ENCODE data around the gene AQR.

AQR gene

GRCh38 chr15:34851751-34852150, 117.8 kb downstream of the AQR start:
- H3K4me3 ChIP-seq (ENCODE audit: low read length) = no peak overlapping the region
- H3K4me1 ChIP-seq (ENCODE audit: insufficient read depth, low read length) = no peaks in the 10 kb centered on the region
- H3K9me3 ChIP-seq (ENCODE audit: low read length) = peaks cover 3% of the 10 kb centered on the region
- peaks cover 14% of the 10 kb centered on the region for H3K36me3 ChIP-seq (ENCODE audit: insufficient read depth, low read length)
- H3K27me3 ChIP-seq (ENCODE audit: insufficient read depth, low read length) = no peaks in the 10 kb centered on the region
- H2AFZ ChIP-seq (ENCODE audit: low read depth, low read length) = no peak overlapping the region

GRCh38 chr15:34851007-34851406, 118.5 kb downstream of the AQR start:
- no peak overlapping the region for H3K4me3 ChIP-seq (ENCODE audit: low read length)
- peaks cover 3% of the 10 kb centered on the region for H3K9me3 ChIP-seq (ENCODE audit: low read length)
- H3K27me3 ChIP-seq (ENCODE audit: insufficient read depth, low read length) = no peaks in the 10 kb centered on the region
- H2AFZ ChIP-seq (ENCODE audit: low read depth, low read length) = no peak overlapping the region
- no peaks in the 10 kb centered on the region for H3K4me1 ChIP-seq (ENCODE audit: insufficient read depth, low read length)
- peaks cover 7% of the 10 kb centered on the region for H3K36me3 ChIP-seq (ENCODE audit: insufficient read depth, low read length)

GRCh38 chr15:34850121-34850520, 119.4 kb downstream of the AQR start:
- Histone ChIP-seq H3K27me3 (ENCODE audit: insufficient read depth, low read length) (no peaks in the 10 kb centered on the region), H3K4me1 (ENCODE audit: insufficient read depth, low read length) (no peaks in the 10 kb centered on the region), H3K4me3 (ENCODE audit: low read length) (no peak overlapping the region), H3K9me3 (ENCODE audit: low read length) (peaks cover 3% of the 10 kb centered on the region), H3K36me3 (ENCODE audit: insufficient read depth, low read length) (no peaks in the 10 kb centered on the region), H2AFZ (ENCODE audit: low read depth, low read length) (no peak overlapping the region)

- H2AFZ ChIP-seq (ENCODE audit: low read depth, low read length) = no peak overlapping the region
- no peaks in the 10 kb centered on the region for H3K27me3 ChIP-seq (ENCODE audit: insufficient read depth, low read length)
- no peaks in the 10 kb centered on the region for H3K4me1 ChIP-seq (ENCODE audit: insufficient read depth, low read length)
- no peak overlapping the region for H3K4me3 ChIP-seq (ENCODE audit: low read length)
- no peaks in the 10 kb centered on the region for H3K36me3 ChIP-seq (ENCODE audit: insufficient read depth, low read length)
- peaks cover 3% of the 10 kb centered on the region for H3K9me3 ChIP-seq (ENCODE audit: low read length)
Observed at GRCh38 chr15:34849364-34849959, 120.1 kb downstream of the AQR start.

GRCh38 chr15:34847598-34847997, 121.9 kb downstream of the AQR start:
- H3K27me3 ChIP-seq (ENCODE audit: insufficient read depth, low read length) = no peaks in the 10 kb centered on the region
- no peak overlapping the region for H3K4me3 ChIP-seq (ENCODE audit: low read length)

GRCh38 chr15:34841262-34841725, 128.2 kb downstream of the AQR start:
- H3K36me3 ChIP-seq (ENCODE audit: insufficient read depth, low read length) = no peaks in the 10 kb centered on the region
- H3K4me1 ChIP-seq (ENCODE audit: insufficient read depth, low read length) = no peaks in the 10 kb centered on the region
- no peaks in the 10 kb centered on the region for H3K9me3 ChIP-seq (ENCODE audit: low read length)
- no peaks in the 10 kb centered on the region for H3K27me3 ChIP-seq (ENCODE audit: insufficient read depth, low read length)
- no peak overlapping the region for H3K4me3 ChIP-seq (ENCODE audit: low read length)
- H2AFZ ChIP-seq (ENCODE audit: low read depth, low read length) = no peak overlapping the region

More at GRCh38 chr15:34847598-34847997, 121.9 kb downstream of the AQR start:
- Histone ChIP-seq H3K9me3 (ENCODE audit: low read length) (peaks cover 3% of the 10 kb centered on the region), H3K4me1 (ENCODE audit: insufficient read depth, low read length) (no peaks in the 10 kb centered on the region), H2AFZ (ENCODE audit: low read depth, low read length) (no peak overlapping the region), H3K36me3 (ENCODE audit: insufficient read depth, low read length) (no peaks in the 10 kb centered on the region)

GRCh38 chr15:34838282-34838681, 131.3 kb downstream of the AQR start:
- H3K4me3 ChIP-seq (ENCODE audit: low read length) = no peak overlapping the region
- no peaks in the 10 kb centered on the region for H3K36me3 ChIP-seq (ENCODE audit: insufficient read depth, low read length)
- H3K9me3 ChIP-seq (ENCODE audit: low read length) = no peaks in the 10 kb centered on the region
- no peak overlapping the region for H2AFZ ChIP-seq (ENCODE audit: low read depth, low read length)
- H3K27me3 ChIP-seq (ENCODE audit: insufficient read depth, low read length) = no peaks in the 10 kb centered on the region
- no peaks in the 10 kb centered on the region for H3K4me1 ChIP-seq (ENCODE audit: insufficient read depth, low read length)

- Histone ChIP-seq H3K9me3 (ENCODE audit: low read length) (no peaks in the 10 kb centered on the region), H3K27me3 (ENCODE audit: insufficient read depth, low read length) (no peaks in the 10 kb centered on the region), H3K4me1 (ENCODE audit: insufficient read depth, low read length) (no peaks in the 10 kb centered on the region)
Observed at GRCh38 chr15:34837246-34838016, 132.1 kb downstream of the AQR start.

GRCh38 chr15:34828145-34828911, 141.2 kb downstream of the AQR start:
- Histone ChIP-seq H3K4me1 (ENCODE audit: insufficient read depth, low read length) (no peaks in the 10 kb centered on the region), H3K9me3 (ENCODE audit: low read length) (no peaks in the 10 kb centered on the region), H3K27me3 (ENCODE audit: insufficient read depth, low read length) (no peaks in the 10 kb centered on the region), H2AFZ (ENCODE audit: low read depth, low read length) (no peak overlapping the region), H3K36me3 (ENCODE audit: insufficient read depth, low read length) (no peaks in the 10 kb centered on the region), H3K4me3 (ENCODE audit: low read length) (no peak overlapping the region)

More at GRCh38 chr15:34837246-34838016, 132.1 kb downstream of the AQR start:
- Histone ChIP-seq H2AFZ (ENCODE audit: low read depth, low read length) (no peak overlapping the region), H3K4me3 (ENCODE audit: low read length) (no peak overlapping the region), H3K36me3 (ENCODE audit: insufficient read depth, low read length) (no peaks in the 10 kb centered on the region)

- Histone ChIP-seq H3K27me3 (ENCODE audit: insufficient read depth, low read length) (peaks cover 7% of the 10 kb centered on the region), H3K4me3 (ENCODE audit: low read length) (no peak overlapping the region), H3K9me3 (ENCODE audit: low read length) (no peaks in the 10 kb centered on the region), H3K36me3 (ENCODE audit: insufficient read depth, low read length) (no peaks in the 10 kb centered on the region), H3K4me1 (ENCODE audit: insufficient read depth, low read length) (peaks cover 14% of the 10 kb centered on the region), H2AFZ (ENCODE audit: low read depth, low read length) (no peak overlapping the region)
Observed at GRCh38 chr15:34821831-34822230, 147.7 kb downstream of the AQR start.

- no peaks in the 10 kb centered on the region for H3K9me3 ChIP-seq (ENCODE audit: low read length)
- H3K27me3 ChIP-seq (ENCODE audit: insufficient read depth, low read length) = peaks cover 7% of the 10 kb centered on the region
- H3K4me1 ChIP-seq (ENCODE audit: insufficient read depth, low read length) = peaks cover 14% of the 10 kb centered on the region
- no peak overlapping the region for H2AFZ ChIP-seq (ENCODE audit: low read depth, low read length)
- H3K36me3 ChIP-seq (ENCODE audit: insufficient read depth, low read length) = no peaks in the 10 kb centered on the region
- no peak overlapping the region for H3K4me3 ChIP-seq (ENCODE audit: low read length)
Observed at GRCh38 chr15:34820110-34820509, 149.4 kb downstream of the AQR start.

GRCh38 chr15:34818526-34818925, 151.0 kb downstream of the AQR start:
- H3K4me3 ChIP-seq (ENCODE audit: low read length) = no peak overlapping the region

GRCh38 chr15:34815836-34816235, 153.7 kb downstream of the AQR start:
- Histone ChIP-seq H3K27me3 (ENCODE audit: insufficient read depth, low read length) (peaks cover 8% of the 10 kb centered on the region), H3K9me3 (ENCODE audit: low read length) (no peaks in the 10 kb centered on the region), H3K4me1 (ENCODE audit: insufficient read depth, low read length) (no peaks in the 10 kb centered on the region), H3K36me3 (ENCODE audit: insufficient read depth, low read length) (no peaks in the 10 kb centered on the region), H3K4me3 (ENCODE audit: low read length) (no peak overlapping the region), H2AFZ (ENCODE audit: low read depth, low read length) (no peak overlapping the region)

More at GRCh38 chr15:34818526-34818925, 151.0 kb downstream of the AQR start:
- H3K27me3 ChIP-seq (ENCODE audit: insufficient read depth, low read length) = peaks cover 7% of the 10 kb centered on the region
- no peaks in the 10 kb centered on the region for H3K36me3 ChIP-seq (ENCODE audit: insufficient read depth, low read length)
- peaks cover 14% of the 10 kb centered on the region for H3K4me1 ChIP-seq (ENCODE audit: insufficient read depth, low read length)
- no peaks in the 10 kb centered on the region for H3K9me3 ChIP-seq (ENCODE audit: low read length)
- no peak overlapping the region for H2AFZ ChIP-seq (ENCODE audit: low read depth, low read length)
